Measurements from ENCODE around the gene HS2ST1.

The HS2ST1 gene

GRCh38 chr1:87144316-87144895 is 230.0 kb downstream of the HS2ST1 start:
- no peak for DNase-seq

- DNase-seq: no peak
Observed at GRCh38 chr1:87144981-87145380, 230.5 kb downstream of the HS2ST1 start.

DNA sequence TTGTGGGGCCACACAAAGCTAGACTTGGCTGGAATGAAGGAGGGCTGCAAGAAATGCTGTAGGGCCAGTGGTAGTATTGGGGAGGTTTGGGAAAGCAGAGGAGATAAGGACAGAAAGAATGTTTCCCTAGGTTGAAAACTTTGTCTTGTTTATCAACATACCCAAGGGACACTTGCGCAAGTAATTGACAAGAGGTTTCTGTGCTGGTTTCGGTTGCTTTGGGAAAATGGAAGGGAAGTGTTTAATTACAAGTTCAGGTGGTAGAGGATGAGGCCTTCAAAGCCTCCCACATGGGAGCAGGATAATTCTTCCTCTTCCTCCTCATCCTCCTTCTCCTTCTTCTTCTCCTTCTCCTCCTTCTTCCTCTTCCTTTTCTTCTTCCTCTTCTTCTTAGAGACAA is 232.1 kb downstream of the HS2ST1 start:
- DNase-seq: no peak

DNA sequence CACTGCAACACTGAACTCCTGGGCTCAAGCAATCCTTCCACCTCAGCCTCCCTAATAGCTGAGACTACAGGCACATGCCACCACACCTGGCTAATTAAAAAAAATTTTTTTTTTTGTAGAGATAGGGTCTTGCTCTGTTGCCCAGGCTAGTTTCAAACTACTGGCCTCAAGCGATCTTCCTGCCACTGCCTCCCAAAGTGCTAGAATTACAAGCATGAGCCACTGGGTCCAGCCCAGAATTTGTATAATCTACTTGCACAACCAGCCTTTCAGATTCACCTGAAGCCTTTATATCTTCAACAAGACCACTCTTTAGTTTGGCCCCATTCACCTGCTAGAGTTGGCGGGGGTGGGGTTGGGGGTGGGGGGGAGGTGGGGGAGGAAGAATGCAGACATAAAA is 232.6 kb downstream of the HS2ST1 start:
- no peak for DNase-seq

DNA sequence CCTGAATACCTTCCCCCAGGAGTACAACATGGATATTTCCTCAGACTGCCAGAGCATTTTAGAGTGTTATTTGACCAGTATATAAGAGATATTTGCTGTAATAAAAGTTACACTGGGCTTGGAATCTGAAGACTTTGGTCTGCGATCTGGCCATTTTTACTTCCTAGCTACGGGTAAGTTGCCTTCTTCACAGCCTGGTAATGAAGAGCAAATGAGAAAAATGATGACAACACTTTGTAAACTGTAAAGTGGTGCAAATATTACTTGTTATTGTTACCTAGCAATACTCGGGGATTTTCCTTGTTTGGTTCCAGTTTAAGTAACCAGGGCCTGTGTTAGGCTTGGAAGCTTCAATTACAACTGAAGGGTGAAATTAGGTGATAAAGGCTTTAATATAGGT is 233.4 kb downstream of the HS2ST1 start:
- no peak for DNase-seq

DNA sequence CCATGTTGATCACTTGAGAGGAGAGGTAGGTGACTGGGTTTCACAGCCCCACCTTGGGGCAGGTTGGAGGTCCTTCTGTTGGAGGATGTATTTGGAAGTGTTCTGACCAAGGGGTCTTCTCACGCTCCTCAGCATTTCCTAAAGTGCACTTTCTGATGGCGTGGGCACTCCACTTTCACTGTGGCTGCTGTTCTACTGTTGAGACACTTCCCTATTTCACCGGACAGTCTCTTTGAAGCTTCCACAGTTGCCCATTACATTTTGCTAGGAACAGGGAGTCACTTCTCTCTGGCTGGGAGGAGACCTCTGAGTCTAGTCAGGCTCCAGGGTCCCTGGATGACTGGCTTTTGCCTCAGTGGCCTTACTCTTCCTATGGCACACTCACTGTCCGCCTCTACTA is 234.2 kb downstream of the HS2ST1 start:
- DNase-seq: no peak

DNA sequence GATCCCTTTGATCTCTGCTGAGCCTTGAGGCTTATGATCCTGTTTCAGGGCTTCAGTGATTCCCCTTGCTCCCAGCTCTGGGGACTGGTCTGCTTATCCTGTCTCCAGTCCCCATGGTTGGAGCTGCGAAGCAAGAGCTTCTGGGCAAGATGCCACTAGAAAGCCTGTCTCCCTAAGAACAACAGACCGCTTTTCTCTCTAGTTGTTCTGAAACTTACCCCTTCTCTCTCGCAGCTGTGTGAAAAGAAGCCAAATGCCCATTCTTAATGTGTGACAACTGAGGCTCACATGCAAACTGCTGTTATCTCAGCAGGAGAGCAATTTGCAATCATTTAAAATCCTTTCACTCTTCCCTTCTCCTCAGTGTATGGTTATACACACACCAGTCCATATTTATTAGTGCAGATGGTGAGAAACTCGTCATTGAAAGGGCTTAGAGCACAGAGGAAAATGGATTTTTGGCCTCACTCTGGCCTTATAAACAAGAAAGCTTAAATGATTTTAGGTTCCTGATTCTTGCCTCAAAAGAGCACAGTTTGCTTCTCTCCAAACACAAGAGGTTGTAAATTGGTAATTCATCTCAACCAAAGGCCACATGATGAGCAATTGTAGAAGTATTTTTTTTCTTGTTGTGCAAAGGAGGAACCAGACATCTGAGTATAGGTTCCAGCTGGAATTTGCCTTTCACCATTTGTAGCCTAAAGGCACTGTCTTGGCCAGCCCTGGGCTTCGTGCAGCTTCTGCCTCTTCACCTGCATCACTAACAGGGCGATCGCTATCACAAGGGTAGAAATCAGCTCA is 235.0 kb downstream of the HS2ST1 start:
- no peak for DNase-seq

- no peak for DNase-seq
Observed at GRCh38 chr1:87150143-87150542, 235.7 kb downstream of the HS2ST1 start.

DNA sequence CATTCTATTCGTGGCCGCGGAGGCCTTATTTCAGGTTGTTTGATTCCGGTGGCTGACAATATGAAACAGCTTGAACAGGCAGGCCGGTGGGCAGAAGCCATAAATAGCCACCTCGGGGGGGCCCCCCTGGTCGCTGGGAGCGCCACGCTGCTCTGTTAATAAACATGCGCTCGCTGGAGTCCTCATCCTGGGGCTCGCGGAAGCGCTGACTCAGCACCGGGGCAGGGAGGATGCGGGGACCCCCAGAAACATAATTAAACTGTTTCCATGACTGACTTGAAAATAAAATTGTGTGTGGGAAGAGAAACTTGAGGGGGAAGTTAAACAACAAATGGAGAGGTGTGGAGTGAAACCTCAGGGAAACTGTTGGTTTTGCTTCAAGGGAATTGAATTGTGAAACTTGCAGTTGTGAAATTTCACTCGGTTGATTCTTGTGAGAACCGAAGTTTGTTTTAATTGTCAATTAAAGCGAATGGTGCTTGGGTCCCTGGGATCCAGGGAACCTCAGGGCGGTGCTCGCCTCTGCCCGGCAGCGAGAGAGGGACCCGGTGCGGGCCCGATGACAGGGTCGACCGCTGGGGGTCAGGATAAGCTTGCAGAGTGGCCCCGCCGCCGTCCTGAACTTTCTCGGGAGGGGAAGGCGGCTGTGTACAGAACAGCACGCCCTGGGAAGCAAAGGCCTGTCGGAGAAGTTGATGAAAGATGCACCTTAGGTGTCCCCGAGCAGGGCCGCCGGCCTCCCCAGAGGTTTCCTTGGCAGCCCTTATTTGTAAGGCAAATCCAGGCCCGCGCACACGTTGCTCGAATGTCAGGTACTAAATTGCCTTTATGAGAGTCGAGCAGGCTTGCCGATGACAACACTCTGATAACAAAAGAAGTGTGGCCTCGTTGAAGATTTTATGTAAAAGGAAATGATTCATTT is 237.3 kb downstream of the HS2ST1 start:
- no peak for DNase-seq

DNA sequence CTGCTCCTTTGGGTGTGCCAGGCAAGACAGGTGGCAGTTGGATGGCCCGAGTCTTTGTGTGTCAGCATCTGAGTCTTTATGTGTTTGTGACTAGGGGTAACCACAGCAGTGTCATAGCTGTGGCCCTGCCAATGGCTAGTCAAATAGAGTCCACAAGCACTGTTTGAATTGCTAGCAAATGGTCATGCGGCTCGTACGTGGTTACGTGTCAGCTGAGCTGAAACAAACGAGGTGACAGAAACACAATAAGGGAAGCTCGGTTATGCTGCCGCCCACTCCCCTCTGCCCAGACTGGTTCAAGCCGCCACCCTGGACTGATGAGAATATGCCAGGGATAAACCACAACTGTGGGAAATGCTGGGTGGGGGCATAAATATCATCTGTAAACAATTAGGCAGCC is 239.9 kb downstream of the HS2ST1 start:
- DNase-seq: no peak

GRCh38 chr1:87155170-87155569 is 240.7 kb downstream of the HS2ST1 start:
- DNase-seq: no peak

DNA sequence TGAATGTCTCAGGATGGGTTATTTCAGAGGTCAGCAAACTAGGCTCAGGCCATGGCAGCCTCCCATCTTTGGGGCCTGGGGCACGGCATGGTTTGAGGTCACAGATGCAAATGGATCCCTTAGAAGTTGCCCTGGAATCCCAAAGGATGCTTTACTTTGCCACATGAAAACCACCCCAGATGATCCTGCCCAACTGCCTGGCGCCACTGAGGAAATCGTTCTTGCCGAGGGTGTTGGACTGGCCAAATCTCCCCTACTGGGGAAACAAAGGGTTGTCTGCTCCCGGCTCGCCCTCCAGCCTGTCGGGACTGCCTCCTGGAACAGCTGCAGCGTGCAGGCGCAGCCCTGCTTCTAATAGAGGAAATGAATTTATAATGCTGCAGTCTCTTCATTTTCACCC is 241.2 kb downstream of the HS2ST1 start:
- DNase-seq: no peak

DNA sequence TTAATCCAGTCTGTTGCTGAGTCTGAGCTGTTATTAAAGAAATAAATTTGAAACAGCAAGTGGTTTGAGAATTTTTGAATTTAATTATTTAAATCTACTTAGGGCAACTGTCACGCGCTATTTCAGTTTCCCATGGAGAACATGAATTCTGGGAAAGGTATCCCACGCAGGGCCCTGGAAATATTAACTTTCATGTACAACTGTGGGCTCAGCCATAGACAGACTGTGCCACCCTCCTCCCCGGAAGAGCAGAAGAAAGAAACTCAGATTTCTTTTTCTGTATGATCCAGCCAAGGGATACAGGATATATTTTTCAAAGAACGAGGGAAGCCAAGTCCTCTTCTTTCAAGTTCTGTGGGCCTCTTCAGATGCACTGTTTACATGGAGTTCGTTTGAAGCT is 241.7 kb downstream of the HS2ST1 start:
- DNase-seq: no peak

- no peak for DNase-seq
Observed at GRCh38 chr1:87159378-87159915, 245.0 kb downstream of the HS2ST1 start.
